ENCODE results near the gene SCO2.

SCO2 gene

DNA sequence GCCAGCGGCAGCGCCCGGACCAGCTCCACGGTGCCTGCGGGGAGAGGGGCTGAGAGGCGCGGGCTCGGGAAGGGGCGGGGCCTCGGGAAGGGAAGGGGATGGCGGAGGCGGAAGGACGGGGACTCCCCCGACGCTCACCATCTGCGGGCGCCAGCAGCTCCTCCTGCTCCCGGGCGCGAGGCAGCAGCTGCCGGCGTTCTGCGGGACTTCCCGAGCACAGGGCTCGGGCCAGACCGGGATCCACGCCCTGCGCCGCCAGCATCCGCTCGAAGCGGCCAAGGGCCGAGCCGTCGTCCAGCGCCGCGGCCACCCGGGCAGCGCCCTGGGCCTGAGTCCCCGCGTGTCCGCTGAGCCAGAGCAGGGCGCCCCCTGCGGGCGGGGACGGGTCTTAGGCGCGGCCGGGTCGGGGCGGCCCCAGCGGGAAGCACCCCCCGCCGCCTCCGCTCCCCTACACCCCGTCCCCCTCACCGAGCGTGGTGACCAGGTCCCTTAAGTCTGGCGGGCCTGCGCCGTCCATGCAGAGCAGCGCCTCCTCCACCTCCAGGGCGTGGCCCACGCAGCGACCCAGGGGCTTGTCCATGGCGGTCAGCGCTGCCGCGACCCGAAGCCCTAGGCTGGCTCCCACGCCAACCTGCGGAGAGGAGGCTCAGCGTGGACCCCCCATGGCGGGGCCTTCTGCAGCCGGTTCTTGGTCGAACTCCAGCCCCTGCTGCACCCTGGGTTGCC lies 873 bp upstream of the SCO2 start:
- H3K9me3 Mint-ChIP-seq = no peaks in the 10 kb centered on the region
- TF ChIP-seq, protein P1, sequence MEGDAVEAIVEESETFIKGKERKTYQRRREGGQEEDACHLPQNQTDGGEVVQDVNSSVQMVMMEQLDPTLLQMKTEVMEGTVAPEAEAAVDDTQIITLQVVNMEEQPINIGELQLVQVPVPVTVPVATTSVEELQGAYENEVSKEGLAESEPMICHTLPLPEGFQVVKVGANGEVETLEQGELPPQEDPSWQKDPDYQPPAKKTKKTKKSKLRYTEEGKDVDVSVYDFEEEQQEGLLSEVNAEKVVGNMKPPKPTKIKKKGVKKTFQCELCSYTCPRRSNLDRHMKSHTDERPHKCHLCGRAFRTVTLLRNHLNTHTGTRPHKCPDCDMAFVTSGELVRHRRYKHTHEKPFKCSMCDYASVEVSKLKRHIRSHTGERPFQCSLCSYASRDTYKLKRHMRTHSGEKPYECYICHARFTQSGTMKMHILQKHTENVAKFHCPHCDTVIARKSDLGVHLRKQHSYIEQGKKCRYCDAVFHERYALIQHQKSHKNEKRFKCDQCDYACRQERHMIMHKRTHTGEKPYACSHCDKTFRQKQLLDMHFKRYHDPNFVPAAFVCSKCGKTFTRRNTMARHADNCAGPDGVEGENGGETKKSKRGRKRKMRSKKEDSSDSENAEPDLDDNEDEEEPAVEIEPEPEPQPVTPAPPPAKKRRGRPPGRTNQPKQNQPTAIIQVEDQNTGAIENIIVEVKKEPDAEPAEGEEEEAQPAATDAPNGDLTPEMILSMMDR (IDR thresholded peaks at IDR 0.05; ENCODE audit: unreplicated experiment in 3 of 3) = peak; percentile 55 to 66 (median 58)
- peak overlapping the region; percentile 77 to 80 (median 80) for H3K4me3 Mint-ChIP-seq
- H3K36me3 Mint-ChIP-seq (ENCODE audit: low read depth) = peaks cover 6% of the 10 kb centered on the region
- peaks cover 6% of the 10 kb centered on the region for H3K4me1 Mint-ChIP-seq
- H3K27ac Mint-ChIP-seq = peak overlapping the region in 2 of 3 experiments; percentile 51 to 68
- peaks cover 35% of the 10 kb centered on the region for H3K27me3 Mint-ChIP-seq (ENCODE audit: low read depth)

DNA sequence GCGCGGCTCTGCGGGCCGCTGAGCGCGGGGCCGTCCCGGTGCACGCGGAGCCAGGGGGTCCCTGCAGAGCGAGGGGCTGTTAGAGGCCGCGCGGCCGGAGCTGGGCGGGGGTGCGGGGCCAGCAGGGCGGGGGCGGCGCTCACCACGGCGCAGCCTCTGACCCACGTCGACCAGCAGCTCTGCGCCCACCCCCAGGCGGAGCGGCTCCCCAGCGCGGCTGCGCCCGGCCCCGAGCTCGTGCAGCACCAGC lies 385 bp upstream of the SCO2 start:
- peaks cover 9% of the 10 kb centered on the region for H3K36me3 Mint-ChIP-seq (ENCODE audit: low read depth)
- peaks cover 6% of the 10 kb centered on the region for H3K4me1 Mint-ChIP-seq
- TF ChIP-seq, protein P1 (IDR thresholded peaks at IDR 0.05; ENCODE audit: unreplicated experiment in 3 of 3) = peak in 1 of 3 experiments; percentile 59

DNA sequence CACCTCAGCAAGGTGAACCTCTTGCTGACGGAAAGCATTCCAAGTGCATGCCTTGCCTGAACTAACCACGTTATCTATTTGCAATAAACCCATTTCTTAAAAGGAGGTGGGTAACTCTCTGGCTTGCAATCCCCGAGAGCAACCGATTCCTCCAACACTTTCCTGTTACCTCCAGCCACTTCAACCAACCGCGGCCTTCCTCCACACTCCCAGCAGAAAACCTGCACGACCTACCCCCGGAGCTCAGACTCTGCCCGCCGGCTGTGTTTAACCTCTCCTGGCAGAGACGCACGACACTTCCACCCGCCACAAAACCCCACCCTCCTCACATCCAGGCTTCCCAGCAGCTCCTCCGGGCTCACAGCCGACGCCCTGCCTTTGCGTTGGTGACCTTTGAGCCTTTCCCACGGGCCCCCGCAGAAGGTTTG lies 708 bp downstream of the SCO2 start:
- H3K27ac Mint-ChIP-seq = peak overlapping the region; percentile 61 to 86 (median 85)
- H3K4me1 Mint-ChIP-seq = peaks cover 6% of the 10 kb centered on the region
- H3K4me3 Mint-ChIP-seq = peak overlapping the region; percentile 89 to 93 (median 91)
- H3K27me3 Mint-ChIP-seq (ENCODE audit: low read depth) = peaks cover 23% of the 10 kb centered on the region
- H3K9me3 Mint-ChIP-seq = no peaks in the 10 kb centered on the region
- TF ChIP-seq, protein P1 (IDR thresholded peaks at IDR 0.05; ENCODE audit: unreplicated experiment in 3 of 3) = no peak
- H3K36me3 Mint-ChIP-seq (ENCODE audit: low read depth) = peaks cover 13% of the 10 kb centered on the region

More for the DNA sequence above, 385 bp upstream of the SCO2 start:
- Mint-ChIP-seq H3K4me3 (peak overlapping the region; percentile 85 to 89 (median 86)), H3K27ac (peak overlapping the region in 2 of 3 experiments; percentile 65 to 81), H3K9me3 (no peaks in the 10 kb centered on the region), H3K27me3 (ENCODE audit: low read depth) (peaks cover 30% of the 10 kb centered on the region)

DNA sequence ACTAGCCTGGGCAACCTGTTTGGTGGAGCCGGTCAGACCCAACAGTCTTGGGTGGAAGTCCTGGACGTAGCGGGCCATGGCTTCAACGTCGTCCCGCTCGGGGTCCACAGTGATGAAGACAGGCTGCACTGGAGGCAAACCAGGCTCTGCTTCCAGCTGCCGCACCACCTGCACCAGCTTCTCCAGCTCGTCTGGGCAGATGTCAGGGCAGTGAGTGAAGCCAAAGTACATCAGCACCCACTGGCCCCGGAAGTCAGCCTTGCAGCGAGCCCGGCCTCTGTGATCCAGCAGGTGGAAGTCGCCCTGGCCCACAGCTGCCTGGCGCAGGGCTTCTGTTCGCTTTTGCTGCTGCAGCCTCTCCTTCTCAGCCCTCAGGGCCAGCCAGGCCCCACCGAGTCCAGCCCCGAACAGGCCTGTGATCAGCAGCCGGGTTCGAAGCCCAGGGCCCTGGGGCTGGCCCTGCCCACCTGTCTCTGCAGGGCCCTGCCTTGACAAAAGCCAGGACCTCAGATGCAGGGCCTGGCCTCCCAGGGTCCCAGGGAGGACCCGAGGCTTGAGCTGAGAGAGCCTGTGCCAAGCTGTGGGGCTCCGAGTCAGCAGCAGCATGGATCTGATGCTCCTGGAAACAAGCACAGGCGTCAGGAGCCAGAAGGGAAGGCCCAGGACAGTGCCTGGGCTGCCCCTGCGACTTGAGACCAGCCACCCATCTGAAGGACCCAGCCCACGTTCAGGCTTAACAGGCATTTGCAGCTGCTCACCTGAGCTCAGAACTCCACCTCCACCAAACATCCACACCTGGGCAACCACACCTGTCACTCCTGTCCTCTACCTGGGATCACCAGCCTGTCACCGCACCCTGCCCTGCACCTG lies 1.4 kb downstream of the SCO2 start:
- H3K9me3 Mint-ChIP-seq = no peaks in the 10 kb centered on the region
- H3K27ac Mint-ChIP-seq = peak overlapping the region; percentile 61 to 86 (median 85)
- peaks cover 16% of the 10 kb centered on the region for H3K36me3 Mint-ChIP-seq (ENCODE audit: low read depth)
- H3K4me1 Mint-ChIP-seq = peaks cover 6% of the 10 kb centered on the region
- TF ChIP-seq, protein P1 (IDR thresholded peaks at IDR 0.05; ENCODE audit: unreplicated experiment in 3 of 3) = no peak
- peaks cover 18% of the 10 kb centered on the region for H3K27me3 Mint-ChIP-seq (ENCODE audit: low read depth)
- H3K4me3 Mint-ChIP-seq = peak overlapping the region; percentile 89 to 93 (median 91)

GRCh38 chr22:50523458-50523805 lies 2.0 kb downstream of the SCO2 start:
- Mint-ChIP-seq H3K36me3 (ENCODE audit: low read depth) (peaks cover 16% of the 10 kb centered on the region), H3K9me3 (no peaks in the 10 kb centered on the region), H3K4me1 (peaks cover 6% of the 10 kb centered on the region), H3K27me3 (ENCODE audit: low read depth) (peaks cover 12% of the 10 kb centered on the region), H3K4me3 (peak overlapping the region; percentile 23 to 71 (median 58)), H3K27ac (no peak overlapping the region)
- TF ChIP-seq, protein P1 (IDR thresholded peaks at IDR 0.05; ENCODE audit: unreplicated experiment in 3 of 3) = no peak

Measured in nephron (organoid).